H1 (cell line): ENCODE data around the gene PRR4. TPM values are rescaled to one million over a fixed set of nuclear protein-coding genes. Genes with fewer than 3 reads are reported as not detected.

Source experiments
- CREB1 ChIP-seq: IDR thresholded peaks from 2 replicates; pipeline ENCODE4 v1.6.1; 2012; ENCODE audit warnings: inconsistent platforms
- HDAC6 ChIP-seq: IDR thresholded peaks from one replicate; pipeline ENCODE4 v1.7.1; 2012; ENCODE audit warnings: low read depth, mild to moderate bottlenecking, inconsistent platforms, low read length, moderate library complexity
- KDM1A ChIP-seq: fragments of 200-600, 300-600 bp; sonication (generic); IDR thresholded peaks from 2 replicates; pipeline ENCODE4 v1.7.1; 2016; ENCODE audit warnings: mild to moderate bottlenecking, low read length, borderline replicate concordance
- RAD21 ChIP-seq, 2 experiments: IDR thresholded peaks in 1 of 2; conservative IDR thresholded peaks in 1 of 2; 2 replicates each; pipeline ENCODE4 v1.6.1; 2011; ENCODE audit warnings: low read depth in 2 of 2, low read length in 2 of 2, improper control_type of control experiment in 1 of 2, inconsistent platforms in 1 of 2, mild to moderate bottlenecking in 1 of 2, moderate library complexity in 1 of 2
- RBBP5 ChIP-seq: IDR thresholded peaks from 2 replicates; pipeline ENCODE4 v1.7.1; 2012; ENCODE audit warnings: low read depth, mild to moderate bottlenecking, inconsistent platforms, low read length, moderate library complexity, borderline replicate concordance
- polyA plus RNA-seq, 7 experiments: library from polyadenylated mRNA; depleted of rRNA in 3 of 7; stranded (reverse) in 5 of 7; unstranded in 2 of 7; fragments of >200 nt in 5 of 7; fragments of 200-250 nt in 2 of 7; gene quantifications; 1 replicate in 5 of 7; 2 replicates in 1 of 7; 4 replicates in 1 of 7; pipeline versions ENCODE4 v1.2.1 to v1.2.3, GENCODE V29; 2011 to 2013; ENCODE audit warnings: missing spikeins in 2 of 7, mixed read lengths in 2 of 7
- total RNA-seq: library from RNA; stranded (reverse); fragmentation: NEBNext Ultra II Directional; extraction: Animal tissue kit (Norgen Biotek cat#: 25700); gene quantifications from 2 replicates; pipeline ENCODE4 v1.2.1, GENCODE V29; 2021
- TF ChIP-seq, protein P1 (sequence below): IDR thresholded peaks from 2 replicates; pipeline ENCODE4 v1.6.1; 2012; ENCODE audit warnings: inconsistent platforms

PRR4 gene
- total and polyA plus RNA-seq, 2 of the 8 experiments (the other 6 are each of a cell fraction or from before 2014, with no cell fraction given) = 11.2 TPM; not detected in 1

DNA sequence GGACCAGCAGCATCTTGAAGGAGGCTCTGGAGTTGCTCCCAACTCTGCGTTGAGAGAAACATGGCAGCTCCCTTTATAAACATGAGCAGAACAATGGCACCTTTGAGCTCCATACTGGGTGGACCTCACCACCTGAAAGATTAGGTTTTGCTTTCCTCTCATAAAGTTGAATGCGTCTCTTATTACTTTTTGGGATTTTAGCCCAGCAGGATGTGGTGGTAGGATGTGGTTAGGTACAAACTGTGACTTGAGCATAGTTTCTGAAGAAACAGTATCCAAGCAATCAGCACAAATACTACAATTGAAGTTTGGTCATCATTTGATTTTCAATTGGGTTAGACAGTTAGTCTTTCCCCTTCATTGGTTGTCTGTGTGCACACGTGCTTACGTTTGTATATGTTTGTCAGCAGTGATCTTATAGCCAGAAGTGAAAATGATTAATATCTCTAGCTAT lies at the start of gene PRR4 (continued):
- TF ChIP-seq RAD21 (IDR thresholded peaks at IDR 0.05 in 1 of 2, conservative IDR thresholded peaks at IDR 0.05 in 1 of 2; ENCODE audit: low read depth in 2 of 2, low read length in 2 of 2) = no peak
- TF ChIP-seq, protein P1, sequence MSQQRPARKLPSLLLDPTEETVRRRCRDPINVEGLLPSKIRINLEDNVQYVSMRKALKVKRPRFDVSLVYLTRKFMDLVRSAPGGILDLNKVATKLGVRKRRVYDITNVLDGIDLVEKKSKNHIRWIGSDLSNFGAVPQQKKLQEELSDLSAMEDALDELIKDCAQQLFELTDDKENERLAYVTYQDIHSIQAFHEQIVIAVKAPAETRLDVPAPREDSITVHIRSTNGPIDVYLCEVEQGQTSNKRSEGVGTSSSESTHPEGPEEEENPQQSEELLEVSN = no peak
- no peak for TF ChIP-seq RBBP5
- TF ChIP-seq CREB1 = no peak
- TF ChIP-seq KDM1A = no peak
- TF ChIP-seq HDAC6 = no peak
